Ovary (tissue), 3 donors: ENCODE data around the gene PRSS2.

Experiments
- CTCF ChIP-seq, 3 donors: fragments of 450-650 bp in 2 of 3; fragments of 200-600 bp in 1 of 3; IDR thresholded peaks; one replicate each; pipeline versions ENCODE4 v1.5.1 to v1.8.0; 2016 to 2022; ENCODE audit warnings: antibody characterized with exemption in 3 of 3, mild to moderate bottlenecking in 1 of 3
- EP300 ChIP-seq: sonication (generic); formaldehyde crosslinking; IDR thresholded peaks from one replicate; pipeline ENCODE4 v1.6.1; 2017; ENCODE audit warnings: antibody characterized with exemption
- POLR2A ChIP-seq: fragments of 450-650 bp; IDR thresholded peaks from one replicate; pipeline ENCODE4 v1.6.1; 2017; ENCODE audit warnings: antibody characterized with exemption, mild to moderate bottlenecking, moderate library complexity
- donor health status: DM: no; HTN: no; CAD: no.

GRCh38 chr7:142792593-142792992 lies 21.8 kb downstream of the PRSS2 start:
- TF ChIP-seq POLR2A: no peak
- no peak for TF ChIP-seq CTCF (IDR thresholded peaks at IDR 0.05)
- TF ChIP-seq EP300: no peak
